Subcutaneous adipose tissue (tissue), 4 donors: ENCODE data around the gene SNW1. TPM values are rescaled to one million over a fixed set of nuclear protein-coding genes. Genes with fewer than 3 reads are reported as not detected.

ENCODE experiments used
- CTCF ChIP-seq: fragments of 450-650 bp; IDR thresholded peaks from one replicate; pipeline ENCODE4 v1.5.1; 2016; ENCODE audit warnings: low read depth, mild to moderate bottlenecking, control low read depth, antibody characterized with exemption, moderate library complexity
- total RNA-seq, 4 donors: library from RNA; depleted of rRNA; stranded (reverse); fragments of >200 nt; gene quantifications; one replicate each; pipeline ENCODE4 v1.1.0, GENCODE V29; 2016

The SNW1 gene
- 10 to 100 TPM; 42.5 to 53.3 (median 50.1) TPM for total RNA-seq

GRCh38 chr14:77760381-77761204 lies at the start of gene SNW1:
SNW1 (minus strand) TSS chr14:77761156; CDS start chr14:77761127, 29 bp downstream.
- TF ChIP-seq CTCF: no peak

DNA sequence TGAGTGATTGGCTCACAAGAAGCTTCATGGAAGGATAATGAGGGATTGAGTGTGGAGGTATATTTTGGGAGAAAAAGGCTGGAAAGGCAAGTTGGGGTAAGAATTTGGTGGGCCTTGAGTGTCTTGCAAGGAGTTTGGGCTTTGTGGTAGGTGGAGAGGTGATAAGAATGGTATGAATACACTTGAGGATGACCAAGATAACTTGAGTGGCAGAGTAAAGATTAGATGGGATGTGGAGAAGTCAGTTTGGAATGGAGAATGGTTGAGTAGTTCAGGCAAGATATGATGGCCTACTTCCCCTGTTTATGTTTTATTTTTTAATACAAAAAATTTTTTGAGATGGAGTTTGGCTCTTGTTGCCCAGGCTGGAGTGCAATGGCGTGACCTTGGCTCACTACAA lies 48.1 kb upstream of the SNW1 start:
- no peak for TF ChIP-seq CTCF

DNA sequence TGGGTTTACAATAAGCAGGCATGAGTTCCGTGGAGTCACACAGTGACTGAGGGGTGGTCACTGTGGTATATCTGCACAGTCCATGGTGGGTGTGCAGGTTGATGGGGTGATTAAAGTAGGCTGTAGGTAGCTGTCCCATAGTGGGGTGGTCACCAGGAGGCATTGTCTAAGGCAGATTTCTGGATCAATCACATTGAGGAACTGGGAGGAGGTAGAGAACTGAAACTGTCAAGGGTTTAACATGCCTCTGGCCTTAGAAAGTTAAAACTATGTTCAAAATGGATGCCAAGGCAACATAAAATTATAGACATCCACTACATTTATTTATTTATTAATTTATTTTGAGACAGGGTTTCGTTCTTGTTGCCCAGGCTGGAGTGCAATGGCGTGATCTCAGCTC lies 47.3 kb upstream of the SNW1 start:
- no peak for TF ChIP-seq CTCF

DNA sequence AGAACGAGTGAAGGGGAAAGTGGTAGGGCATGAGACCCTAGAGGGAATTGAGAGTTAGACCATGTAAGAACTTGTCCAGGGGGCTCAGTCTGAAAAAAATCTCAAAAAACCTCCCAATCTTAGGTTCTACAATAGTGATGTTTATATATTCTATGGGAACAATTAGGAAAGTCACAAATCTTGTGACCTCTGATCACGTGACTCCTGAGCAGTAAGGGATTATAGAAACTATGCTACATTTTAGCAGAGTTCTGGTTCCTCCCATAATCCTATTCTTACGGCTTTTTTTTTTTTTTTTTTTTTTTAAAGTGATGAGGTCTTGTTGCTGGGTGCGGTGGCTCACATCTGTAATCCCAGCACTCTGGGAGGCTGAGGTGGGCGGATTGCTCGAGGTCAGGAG lies 44.8 kb upstream of the SNW1 start:
- no peak for TF ChIP-seq CTCF

DNA sequence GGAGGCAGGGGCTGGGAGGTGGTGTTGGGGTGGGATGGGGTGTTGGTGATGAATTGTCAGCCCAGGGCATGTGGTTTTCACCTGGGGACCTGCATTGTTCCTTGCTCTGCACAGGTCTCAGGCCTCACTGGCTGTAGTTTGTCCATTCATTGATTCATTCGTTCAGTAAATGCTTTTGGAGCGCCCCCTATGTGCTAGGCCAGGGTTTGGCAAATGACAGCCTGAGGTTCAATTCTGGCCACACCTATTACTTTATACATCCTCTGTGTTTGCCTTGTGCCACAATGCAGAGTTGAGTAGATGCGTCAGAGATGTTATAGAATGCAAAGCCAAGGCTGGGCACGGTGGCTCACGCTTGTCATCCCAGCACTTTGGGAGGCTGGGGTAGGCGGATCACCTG lies 43.6 kb upstream of the SNW1 start:
- no peak for TF ChIP-seq CTCF

GRCh38 chr14:77800814-77801213 lies 39.9 kb upstream of the SNW1 start:
- no peak for TF ChIP-seq CTCF

DNA sequence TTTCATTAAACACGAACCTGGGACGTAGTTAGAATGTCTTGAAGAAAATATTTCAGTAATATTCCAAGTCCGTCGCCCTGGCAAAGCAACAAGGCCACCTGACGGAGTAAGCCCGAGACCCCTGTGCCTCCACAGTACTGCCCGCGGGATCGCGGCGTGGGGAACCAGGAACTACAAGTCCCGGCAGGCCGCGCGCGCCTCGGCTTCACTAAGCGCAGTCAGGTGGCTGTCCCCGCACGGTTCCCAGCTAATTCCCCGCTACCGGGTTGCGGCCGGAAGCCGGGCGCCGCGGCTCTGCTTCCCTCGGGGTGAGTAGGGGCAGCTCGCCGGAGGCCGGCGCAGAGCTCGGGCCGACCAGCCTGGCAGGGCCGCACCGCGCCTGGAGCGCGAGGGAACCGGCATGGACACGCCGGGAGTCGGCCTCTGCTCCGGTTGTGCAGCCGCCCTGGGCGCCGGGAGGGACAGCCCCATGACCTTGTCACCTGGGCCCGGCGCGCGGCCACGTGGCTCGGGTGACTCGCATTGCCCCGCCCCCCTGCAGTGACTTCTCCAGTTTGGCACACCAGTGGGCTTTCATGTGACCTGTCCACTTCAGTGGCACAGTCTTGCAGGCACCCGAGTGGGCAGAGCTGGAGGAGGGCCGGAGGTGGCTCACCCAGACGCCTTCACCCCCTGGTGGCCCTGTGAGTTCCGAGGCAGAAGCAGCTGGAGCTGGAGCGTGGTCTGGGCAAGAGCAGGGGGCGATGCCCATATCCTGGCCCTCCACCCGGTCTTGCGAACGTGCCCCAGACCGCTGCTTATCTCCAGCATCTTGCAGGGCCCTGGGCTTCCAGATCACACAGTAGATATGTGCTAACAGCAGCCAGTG lies 39.1 kb upstream of the SNW1 start, which contains the start of gene ADCK1:
Gene ADCK1 (plus strand): TSS at position 247 of the 868 bp plus-strand sequence. CDS start 18,870 bp downstream, outside the sequence.
- no peak for TF ChIP-seq CTCF
